Gastroesophageal sphincter (tissue), 3 donors: ENCODE measurements around the gene MAN1C1.

ENCODE experiments used
- CTCF ChIP-seq, 4 experiments: fragments of 200-600 bp in 2 of 4; fragments of 450-650 bp in 2 of 4; sonication (generic) in 1 of 4; IDR thresholded peaks; one replicate each; pipeline ENCODE4 v1.5.1; 2017 to 2019; ENCODE audit warnings: antibody characterized with exemption in 4 of 4, mild to moderate bottlenecking in 2 of 4, moderate library complexity in 2 of 4
- EP300 ChIP-seq: sonication (generic); formaldehyde crosslinking; IDR thresholded peaks from one replicate; pipeline ENCODE4 v1.6.1; 2017; ENCODE audit warnings: antibody characterized with exemption, mild to moderate bottlenecking
- POLR2A ChIP-seq, 2 donors: fragments of 450-650 bp; IDR thresholded peaks; one replicate each; pipeline ENCODE4 v1.6.1; 2017; ENCODE audit warnings: antibody characterized with exemption in 2 of 2, mild to moderate bottlenecking in 2 of 2, moderate library complexity in 1 of 2
- POLR2AphosphoS5 ChIP-seq: sonication (generic); formaldehyde crosslinking; IDR thresholded peaks from one replicate; pipeline ENCODE4 v1.6.1; 2017; ENCODE audit warnings: antibody characterized with exemption

GRCh38 chr1:25615563-25616094 is 962 bp upstream of the MAN1C1 start:
- TF ChIP-seq CTCF (IDR thresholded peaks at IDR 0.05) (no peak), POLR2AphosphoS5 (no peak), POLR2A (IDR thresholded peaks at IDR 0.05) (no peak), EP300 (no peak)
